BLaER1 treated with 17β-estradiol and CSF1 and Interleukin-3, amounts not matched to agents 10 nM and 100 nM (cell line): ENCODE data around the gene TFPT.
"Not testable (repeated sequence)": the region's sequence is repeated elsewhere in the genome, so short reads cannot be mapped to it uniquely, and the experiment has no call there.

Source experiments
- H3K27ac ChIP-seq, 11 experiments: shearing (Covaris generic); formaldehyde crosslinking; 2 replicates each; pipeline ENCODE4 v1.8.1; 2022
- H3K27me3 ChIP-seq, 11 experiments: shearing (Covaris generic); formaldehyde crosslinking; 2 replicates each; pipeline ENCODE4 v1.8.1; 2022
- H3K36me3 ChIP-seq, 11 experiments: shearing (Covaris generic); formaldehyde crosslinking; 2 replicates each; pipeline ENCODE4 v1.8.1; 2022
- H3K4me1 ChIP-seq, 10 experiments: shearing (Covaris generic); formaldehyde crosslinking; 2 replicates each; pipeline ENCODE4 v1.8.1; 2022
- H3K4me2 ChIP-seq, 11 experiments: shearing (Covaris generic); formaldehyde crosslinking; 2 replicates each; pipeline ENCODE4 v1.8.1; 2022
- H3K4me3 ChIP-seq, 10 experiments: shearing (Covaris generic); formaldehyde crosslinking; 2 replicates each; pipeline ENCODE4 v1.8.1; 2022
- H3K9ac ChIP-seq, 11 experiments: shearing (Covaris generic); formaldehyde crosslinking; 2 replicates each; pipeline ENCODE4 v1.8.1; 2022
- H3K9me3 ChIP-seq, 11 experiments: shearing (Covaris generic); formaldehyde crosslinking; replicated peaks in 1 of 11; 2 replicates each; pipeline ENCODE4 v1.8.1; 2022
- H4K20me1 ChIP-seq, 11 experiments: shearing (Covaris generic); formaldehyde crosslinking; 2 replicates each; pipeline ENCODE4 v1.8.1; 2022
- Cebpa-rat ChIP-seq, 11 experiments: shearing (Covaris generic); IDR thresholded peaks; 2 replicates each; pipeline ENCODE4 v1.8.1; 2022

TFPT gene

DNA sequence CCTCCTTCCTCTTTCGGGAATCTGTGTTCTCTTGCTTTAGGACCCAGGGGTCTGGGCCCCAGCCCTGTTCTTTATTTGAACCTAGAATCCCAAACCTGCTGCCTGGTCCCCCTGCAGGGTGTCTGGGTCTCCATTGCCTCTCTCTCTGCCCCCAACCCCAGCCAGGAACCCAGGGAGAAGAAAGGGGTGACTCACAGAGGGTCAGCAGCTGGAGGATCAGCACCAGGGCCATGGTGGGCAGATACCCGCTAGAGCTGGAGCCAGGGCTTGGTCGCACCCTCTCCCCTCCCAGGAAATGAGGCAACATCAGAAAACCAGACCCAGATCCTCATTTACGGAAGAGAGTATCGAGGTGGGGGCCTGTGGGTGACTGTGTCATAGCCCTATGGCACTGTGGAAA, 14.9 kb downstream of the TFPT start, which contains the start of gene OSCAR:
Gene OSCAR, minus strand, starts transcription at position 243 of the 400 bp plus-strand sequence. Its CDS starts 11 bp downstream, at position 232.
- Histone ChIP-seq H3K9me3 (peaks cover 0 to 1% (median 0%) of the 10 kb centered on the region in 11 experiments; a peak in 1 of 22 replicates), H3K36me3 (peaks cover 3 to 15% (median 6%) of the 10 kb centered on the region in 11 experiments), H3K27me3 (peaks cover 23 to 38% (median 32%) of the 10 kb centered on the region in 11 experiments), H3K4me2 (peak within 1 kb of the TSS; percentile 55 to 99 (median 88)), H3K4me3 (peak within 1 kb of the TSS in 9 of 10 experiments; percentile 43 to 73 (median 57); a peak in 19 of 20 replicates), H3K27ac (peak within 1 kb of the TSS; percentile 68 to 90 (median 77)), H4K20me1 (peaks cover 0 to 28% (median 2%) of the 10 kb centered on the region in 11 experiments; a peak in 9 of 22 replicates), H3K4me1 (peaks cover 44 to 92% (median 65%) of the 10 kb centered on the region in 10 experiments), H3K9ac (peak within 1 kb of the TSS; percentile 64 to 90 (median 72))
- TF ChIP-seq Cebpa-rat (IDR thresholded peaks at IDR 0.05): peak in 6 of 11 experiments; percentile 10 to 29 (median 24); a peak in 2 of 22 replicates

- H3K27ac ChIP-seq: peak overlapping the region; percentile 68 to 90 (median 76); a peak in 21 of 22 replicates
- H3K9me3 ChIP-seq: not testable (repeated sequence)
- H3K36me3 ChIP-seq: peaks cover 0 to 11% (median 3%) of the 10 kb centered on the region in 11 experiments; a peak in 10 of 22 replicates
- H4K20me1 ChIP-seq: peaks cover 0 to 35% (median 4%) of the 10 kb centered on the region in 11 experiments; a peak in 8 of 22 replicates
- peak overlapping the region; percentile 64 to 90 (median 72); a peak in 19 of 22 replicates for H3K9ac ChIP-seq
- H3K4me3 ChIP-seq: peak overlapping the region in 7 of 10 experiments; percentile 52 to 73 (median 67); a peak in 16 of 20 replicates
- peak overlapping the region; percentile 55 to 99 (median 88) for H3K4me2 ChIP-seq
- peaks cover 30 to 45% (median 38%) of the 10 kb centered on the region in 11 experiments for H3K27me3 ChIP-seq
- H3K4me1 ChIP-seq: peaks cover 50 to 92% (median 72%) of the 10 kb centered on the region in 10 experiments
These were observed 15.6 kb downstream of the TFPT start for GRCh38 chr19:54099903-54100255.

- no peak for TF ChIP-seq Cebpa-rat (IDR thresholded peaks at IDR 0.05)
- Histone ChIP-seq H3K4me1 (peaks cover 54 to 92% (median 77%) of the 10 kb centered on the region in 10 experiments), H3K4me3 (peak overlapping the region in 4 of 10 experiments; percentile 67 to 73 (median 71); a peak in 7 of 20 replicates), H3K4me2 (peak overlapping the region in 6 of 11 experiments; percentile 88 to 99 (median 98); a peak in 13 of 22 replicates), H3K27me3 (peaks cover 34 to 50% (median 43%) of the 10 kb centered on the region in 11 experiments), H3K36me3 (peaks cover 0 to 16% (median 2%) of the 10 kb centered on the region in 11 experiments; a peak in 9 of 22 replicates), H4K20me1 (peaks cover 0 to 39% (median 3%) of the 10 kb centered on the region in 11 experiments; a peak in 8 of 22 replicates), H3K27ac (peak overlapping the region in 3 of 11 experiments; percentile 76 to 90 (median 80); a peak in 4 of 22 replicates), H3K9me3 (peaks cover 8 to 13% (median 9%) of the 10 kb centered on the region in 11 experiments; a peak in 21 of 22 replicates), H3K9ac (peak overlapping the region in 5 of 11 experiments; percentile 70 to 90 (median 84); a peak in 8 of 22 replicates)
These were observed 16.1 kb downstream of the TFPT start for GRCh38 chr19:54099190-54099902.

DNA sequence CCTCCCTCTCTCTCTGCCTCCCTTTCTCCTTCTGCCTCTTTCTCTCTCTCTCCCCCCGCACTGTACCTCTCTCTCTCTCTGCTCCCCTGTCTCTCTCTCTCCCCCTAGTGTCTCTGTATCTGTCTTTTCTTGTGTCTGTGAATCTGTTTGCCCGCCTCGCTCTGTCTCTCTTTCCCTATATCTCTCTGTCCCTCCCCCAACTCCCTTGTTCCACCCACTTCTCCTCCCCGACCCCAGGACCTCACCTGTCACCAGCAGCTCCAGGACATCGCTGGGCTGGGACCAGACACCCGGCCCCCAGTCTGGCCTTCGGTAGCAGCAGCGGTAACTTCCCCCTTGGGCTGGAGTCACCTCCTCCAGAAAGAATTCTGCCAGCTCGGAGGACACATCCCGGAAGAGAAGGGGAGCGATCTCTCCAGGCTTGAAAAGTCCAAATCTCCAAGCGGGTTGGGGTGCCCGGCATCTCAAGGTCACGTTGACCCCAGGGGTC, 18.8 kb downstream of the TFPT start:
- Histone ChIP-seq H3K9ac (peak overlapping the region; percentile 32 to 69 (median 60); a peak in 19 of 22 replicates), H3K4me2 (peak overlapping the region; percentile 73 to 99 (median 85)), H3K27ac (peak overlapping the region in 9 of 11 experiments; percentile 53 to 64 (median 58); a peak in 18 of 22 replicates), H3K36me3 (peaks cover 0 to 27% (median 0%) of the 10 kb centered on the region in 11 experiments; a peak in 8 of 22 replicates), H4K20me1 (peaks cover 0 to 39% (median 2%) of the 10 kb centered on the region in 11 experiments; a peak in 6 of 22 replicates), H3K9me3 (peaks cover 13 to 26% (median 17%) of the 10 kb centered on the region in 11 experiments; a peak in 21 of 22 replicates), H3K4me3 (peak overlapping the region in 8 of 10 experiments; percentile 26 to 58 (median 39); a peak in 15 of 20 replicates), H3K4me1 (peaks cover 39 to 76% (median 62%) of the 10 kb centered on the region in 10 experiments), H3K27me3 (peaks cover 34 to 52% (median 44%) of the 10 kb centered on the region in 11 experiments)
- TF ChIP-seq Cebpa-rat (IDR thresholded peaks at IDR 0.05): no peak

DNA sequence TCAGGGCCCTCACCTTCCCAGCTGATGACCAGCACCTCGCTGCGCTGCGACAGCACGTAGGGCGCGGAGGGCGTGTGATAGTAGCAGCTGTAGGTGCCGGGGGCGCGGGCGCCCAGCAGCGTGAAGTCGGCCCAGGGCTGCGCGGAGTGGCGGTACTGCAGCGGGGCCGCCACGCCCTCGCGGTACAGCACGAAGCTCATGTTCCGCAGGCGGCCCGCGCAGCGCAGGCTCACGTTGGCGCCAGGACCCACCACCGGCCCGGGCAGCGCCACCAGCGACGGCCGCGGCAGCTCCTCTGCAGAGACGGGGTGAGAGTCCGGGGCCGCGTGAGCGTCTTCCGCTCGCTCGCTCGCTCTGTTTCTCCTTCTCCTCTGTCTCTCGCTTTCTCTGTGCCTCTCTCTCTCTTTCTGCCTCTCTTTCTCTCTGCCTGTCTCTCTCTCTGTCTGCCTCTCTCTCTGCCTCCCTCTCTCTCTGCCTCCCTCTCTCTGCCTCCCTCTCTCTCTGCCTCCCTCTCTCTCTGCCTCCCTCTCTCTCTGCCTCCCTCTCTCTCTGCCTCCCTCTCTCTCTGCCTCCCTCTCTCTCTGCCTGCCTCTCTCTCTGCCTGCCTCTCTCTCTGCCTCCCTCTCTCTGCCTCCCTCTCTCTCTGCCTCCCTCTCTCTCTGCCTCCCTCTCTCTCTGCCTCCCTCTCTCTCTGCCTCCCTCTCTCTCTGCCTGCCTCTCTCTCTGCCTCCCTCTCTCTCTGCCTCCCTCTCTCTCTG, 19.4 kb downstream of the TFPT start:
- peaks cover 34 to 52% (median 44%) of the 10 kb centered on the region in 11 experiments for H3K27me3 ChIP-seq
- H3K27ac ChIP-seq: peak overlapping the region in 6 of 11 experiments; percentile 30 to 64 (median 59); a peak in 10 of 22 replicates
- peak overlapping the region in 10 of 11 experiments; percentile 51 to 69 (median 61); a peak in 18 of 22 replicates for H3K9ac ChIP-seq
- H3K36me3 ChIP-seq: peaks cover 0 to 27% (median 0%) of the 10 kb centered on the region in 11 experiments; a peak in 8 of 22 replicates
- H4K20me1 ChIP-seq: peaks cover 0 to 39% (median 2%) of the 10 kb centered on the region in 11 experiments; a peak in 6 of 22 replicates
- peaks cover 13 to 26% (median 17%) of the 10 kb centered on the region in 11 experiments; a peak in 21 of 22 replicates for H3K9me3 ChIP-seq
- H3K4me1 ChIP-seq: peaks cover 33 to 70% (median 56%) of the 10 kb centered on the region in 10 experiments
- H3K4me2 ChIP-seq: peak overlapping the region; percentile 73 to 99 (median 85)
- H3K4me3 ChIP-seq: peak overlapping the region; percentile 1 to 58 (median 39); a peak in 18 of 20 replicates

- H3K4me1 ChIP-seq: peaks cover 26 to 63% (median 49%) of the 10 kb centered on the region in 10 experiments
- H3K36me3 ChIP-seq: peaks cover 0 to 27% (median 0%) of the 10 kb centered on the region in 11 experiments; a peak in 8 of 22 replicates
- H3K4me3 ChIP-seq: peak overlapping the region; percentile 1 to 58 (median 39); a peak in 17 of 20 replicates
- TF ChIP-seq Cebpa-rat (IDR thresholded peaks at IDR 0.05): no peak
- H3K9me3 ChIP-seq: peaks cover 13 to 26% (median 17%) of the 10 kb centered on the region in 11 experiments; a peak in 21 of 22 replicates
- H3K27me3 ChIP-seq: peaks cover 34 to 52% (median 44%) of the 10 kb centered on the region in 11 experiments
- peaks cover 0 to 39% (median 2%) of the 10 kb centered on the region in 11 experiments; a peak in 6 of 22 replicates for H4K20me1 ChIP-seq
- peak overlapping the region; percentile 73 to 99 (median 85) for H3K4me2 ChIP-seq
- peak overlapping the region in 2 of 11 experiments; percentile 58 to 60; a peak in 2 of 22 replicates for H3K27ac ChIP-seq
- H3K9ac ChIP-seq: peak overlapping the region in 10 of 11 experiments; percentile 48 to 69 (median 60); a peak in 12 of 22 replicates
These were observed 20.2 kb downstream of the TFPT start for GRCh38 chr19:54095136-54095858.

DNA sequence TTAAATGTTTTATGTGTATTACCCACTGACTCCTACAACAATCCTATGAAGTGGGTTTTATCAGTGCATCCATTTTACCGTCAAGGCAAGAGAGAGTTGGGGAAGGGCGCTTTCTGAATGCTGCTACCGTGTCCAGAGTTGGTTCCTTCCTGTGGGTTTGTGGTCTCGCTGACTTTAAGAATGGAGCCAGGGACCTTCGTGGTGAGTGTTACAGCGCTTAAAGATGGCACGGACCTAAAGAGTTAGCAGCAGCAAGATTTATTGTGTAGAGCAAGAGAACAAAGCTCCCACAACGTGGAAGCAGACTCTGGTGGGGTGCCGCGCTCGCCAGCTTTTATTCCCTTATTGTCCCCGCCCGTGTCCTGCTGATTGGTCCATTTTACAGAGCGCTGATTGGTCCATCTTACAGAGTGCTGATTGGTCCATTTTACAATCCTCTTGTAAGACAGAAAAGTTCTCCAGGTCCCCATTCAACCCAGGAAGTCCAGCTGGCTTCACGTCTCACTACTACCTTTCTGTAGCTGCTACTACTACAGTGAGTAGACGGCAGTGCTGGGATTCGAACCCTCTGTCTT, 20.9 kb downstream of the TFPT start:
- Histone ChIP-seq H3K36me3 (peaks cover 0 to 27% (median 0%) of the 10 kb centered on the region in 11 experiments; a peak in 8 of 22 replicates), H3K9ac (no peak overlapping the region), H3K27me3 (peaks cover 34 to 52% (median 44%) of the 10 kb centered on the region in 11 experiments), H3K27ac (no peak overlapping the region), H3K9me3 (peaks cover 13 to 26% (median 17%) of the 10 kb centered on the region in 11 experiments; a peak in 21 of 22 replicates), H3K4me2 (peak overlapping the region; percentile 73 to 99 (median 85); a peak in 21 of 22 replicates), H3K4me3 (peak overlapping the region in 2 of 10 experiments; percentile 0 to 31; a peak in 2 of 20 replicates), H4K20me1 (peaks cover 0 to 39% (median 2%) of the 10 kb centered on the region in 11 experiments; a peak in 6 of 22 replicates), H3K4me1 (peaks cover 23 to 55% (median 41%) of the 10 kb centered on the region in 10 experiments)
- no peak for TF ChIP-seq Cebpa-rat (IDR thresholded peaks at IDR 0.05)
